Breast epithelium (tissue), 4 donors: ENCODE measurements around the gene PDZD4. TPM values are rescaled to one million over a fixed set of nuclear protein-coding genes. Genes with fewer than 3 reads are reported as not detected.
A peak's percentile ranks its signal among the peaks of the same experiment; 100 is the strongest.

Source experiments
- DNase-seq, 2 donors: peaks; one replicate each; pipeline ENCODE4 v3.0.0-alpha.2; 2019; ENCODE audit warnings: low spot score in 2 of 2
- H3K27ac ChIP-seq, 2 donors: fragments of 200-600 bp; sonication (generic) in 1 of 2; one replicate each; pipeline ENCODE4 v1.5.1; 2016 to 2019; ENCODE audit warnings: mild to moderate bottlenecking in 1 of 2
- H3K27me3 ChIP-seq, 2 donors: fragments of 200-600 bp; sonication (generic) in 1 of 2; one replicate each; pipeline versions ENCODE4 v1.5.1 to v1.6.0; 2017 to 2019; ENCODE audit warnings: control low read depth in 1 of 2, mild to moderate bottlenecking in 1 of 2
- H3K36me3 ChIP-seq: fragments of 200-600 bp; one replicate; pipeline ENCODE4 v1.5.1; 2019
- H3K4me1 ChIP-seq, 2 donors: fragments of 200-600 bp; sonication (generic); one replicate each; pipeline ENCODE4 v1.5.1; 2016 to 2019; ENCODE audit warnings: control low read depth in 1 of 2
- H3K4me3 ChIP-seq, 3 donors: fragments of 200-600 bp; sonication (generic); 1 replicate in 2 of 3; 2 replicates in 1 of 3; pipeline ENCODE4 v1.5.1; 2016 to 2019; ENCODE audit warnings: mild to moderate bottlenecking in 3 of 3, moderate library complexity in 2 of 3
- H3K9me3 ChIP-seq, 2 donors: fragments of 200-600 bp; sonication (generic) in 1 of 2; one replicate each; pipeline ENCODE4 v1.5.1; 2016 to 2019; ENCODE audit warnings: control low read depth in 1 of 2
- POLR2A ChIP-seq: fragments of 450-650 bp; IDR thresholded peaks from one replicate; pipeline ENCODE4 v1.6.1; 2016; ENCODE audit warnings: antibody characterized with exemption, mild to moderate bottlenecking, moderate library complexity
- POLR2AphosphoS5 ChIP-seq, 3 donors: sonication (generic); formaldehyde crosslinking; IDR thresholded peaks; one replicate each; pipeline ENCODE4 v1.6.1; 2017; ENCODE audit warnings: antibody characterized with exemption in 3 of 3
- intact Hi-C: fragments of 100-400 bp; cut with DNase I; formaldehyde crosslinking; loops from one replicate; pipeline ENCODE4 v1.15.1; 2023; ENCODE audit warnings: low total_unique reads
- total RNA-seq, 3 donors: library from RNA; depleted of rRNA; stranded (reverse); fragments of >200 nt; gene quantifications; one replicate each; pipeline ENCODE4 v1.1.0, GENCODE V29; 2016
- TF ChIP-seq, protein P1 (sequence below), 3 donors: fragments of 450-650 bp; IDR thresholded peaks; one replicate each; pipeline ENCODE4 v1.5.1; 2016 to 2017; ENCODE audit warnings: antibody characterized with exemption in 3 of 3, mild to moderate bottlenecking in 3 of 3, moderate library complexity in 3 of 3

Gene PDZD4
- total RNA-seq, 3 donors from 2014 or later = 0.80 to 5.6 (median 2.9) TPM

DNA sequence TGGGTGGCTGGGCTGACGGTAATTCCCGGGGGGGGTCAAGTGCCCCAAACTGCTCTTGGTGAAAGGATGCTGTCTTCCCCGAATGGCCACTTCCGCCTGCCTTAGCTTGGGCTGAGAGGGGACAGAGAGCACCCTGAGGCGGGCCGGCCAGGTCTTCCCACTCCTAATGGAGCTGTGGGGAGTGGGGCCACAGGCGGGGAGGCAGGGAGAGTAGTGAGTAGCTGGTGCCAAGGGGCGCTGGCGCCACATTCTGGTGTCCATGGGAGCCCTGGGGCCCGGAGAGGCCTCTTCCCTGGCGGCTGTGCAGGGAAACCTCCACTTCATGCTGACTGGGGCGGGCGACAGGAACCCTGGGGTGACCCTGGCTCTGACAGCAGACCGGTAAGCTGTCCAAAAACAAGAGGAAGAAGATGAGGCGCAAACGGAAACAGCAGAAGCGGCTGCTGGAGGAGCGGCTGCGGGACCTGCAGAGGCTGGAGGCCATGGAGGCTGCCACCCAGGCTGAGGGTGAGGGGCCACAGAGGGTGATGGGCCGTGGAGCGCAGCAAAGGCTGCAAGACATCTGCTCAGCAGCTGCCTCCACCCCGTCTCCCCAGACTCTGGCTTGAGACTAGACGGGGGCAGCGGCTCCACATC, 46.8 kb downstream of the PDZD4 start:
- intact Hi-C loops = no loop called here
- H3K4me1 ChIP-seq = no peaks in the 10 kb centered on the region
- TF ChIP-seq, protein P1, sequence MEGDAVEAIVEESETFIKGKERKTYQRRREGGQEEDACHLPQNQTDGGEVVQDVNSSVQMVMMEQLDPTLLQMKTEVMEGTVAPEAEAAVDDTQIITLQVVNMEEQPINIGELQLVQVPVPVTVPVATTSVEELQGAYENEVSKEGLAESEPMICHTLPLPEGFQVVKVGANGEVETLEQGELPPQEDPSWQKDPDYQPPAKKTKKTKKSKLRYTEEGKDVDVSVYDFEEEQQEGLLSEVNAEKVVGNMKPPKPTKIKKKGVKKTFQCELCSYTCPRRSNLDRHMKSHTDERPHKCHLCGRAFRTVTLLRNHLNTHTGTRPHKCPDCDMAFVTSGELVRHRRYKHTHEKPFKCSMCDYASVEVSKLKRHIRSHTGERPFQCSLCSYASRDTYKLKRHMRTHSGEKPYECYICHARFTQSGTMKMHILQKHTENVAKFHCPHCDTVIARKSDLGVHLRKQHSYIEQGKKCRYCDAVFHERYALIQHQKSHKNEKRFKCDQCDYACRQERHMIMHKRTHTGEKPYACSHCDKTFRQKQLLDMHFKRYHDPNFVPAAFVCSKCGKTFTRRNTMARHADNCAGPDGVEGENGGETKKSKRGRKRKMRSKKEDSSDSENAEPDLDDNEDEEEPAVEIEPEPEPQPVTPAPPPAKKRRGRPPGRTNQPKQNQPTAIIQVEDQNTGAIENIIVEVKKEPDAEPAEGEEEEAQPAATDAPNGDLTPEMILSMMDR (IDR thresholded peaks at IDR 0.05) = no peak
- TF ChIP-seq POLR2A (no peak), POLR2AphosphoS5 (IDR thresholded peaks at IDR 0.05) (no peak)
- H3K4me3 ChIP-seq = no peak overlapping the region
- H3K9me3 ChIP-seq = no peaks in the 10 kb centered on the region
- peaks cover 0 to 68% of the 10 kb centered on the region in 2 donors for H3K27me3 ChIP-seq
- H3K27ac ChIP-seq = no peak overlapping the region
- DNase-seq = no peak
- no peaks in the 10 kb centered on the region for H3K36me3 ChIP-seq

DNA sequence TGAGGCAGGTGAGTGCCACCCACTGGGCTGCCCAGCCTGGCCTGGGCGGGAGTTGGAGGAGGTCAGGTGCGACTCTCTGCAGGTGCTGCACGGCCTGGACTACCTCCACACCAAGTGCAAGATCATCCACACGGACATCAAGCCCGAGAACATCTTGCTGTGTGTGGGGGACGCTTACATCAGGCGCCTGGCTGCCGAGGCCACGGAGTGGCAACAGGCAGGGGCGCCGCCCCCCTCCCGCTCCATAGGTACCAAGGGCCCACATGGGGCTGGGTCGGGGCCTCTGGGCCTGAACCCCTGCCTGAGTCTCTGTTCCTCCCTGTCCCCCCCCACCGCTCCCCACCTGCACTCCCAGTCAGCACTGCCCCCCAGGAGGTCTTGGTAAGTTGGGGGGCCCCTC, 47.5 kb downstream of the PDZD4 start:
- TF ChIP-seq, protein P1 (IDR thresholded peaks at IDR 0.05) = no peak
- TF ChIP-seq POLR2A (no peak), POLR2AphosphoS5 (IDR thresholded peaks at IDR 0.05) (no peak)
- Histone ChIP-seq H3K9me3 (no peaks in the 10 kb centered on the region), H3K4me1 (no peaks in the 10 kb centered on the region), H3K36me3 (no peaks in the 10 kb centered on the region), H3K4me3 (no peak overlapping the region), H3K27ac (no peak overlapping the region), H3K27me3 (peaks cover 0 to 68% of the 10 kb centered on the region in 2 donors)
- DNase-seq = no peak
- intact Hi-C loops = no loop called here

GRCh38 chrX:153782313-153782712, 48.0 kb downstream of the PDZD4 start:
- Histone ChIP-seq H3K27me3 (peaks cover 0 to 68% of the 10 kb centered on the region in 2 donors), H3K9me3 (no peaks in the 10 kb centered on the region), H3K4me3 (no peak overlapping the region), H3K27ac (no peak overlapping the region), H3K36me3 (no peaks in the 10 kb centered on the region), H3K4me1 (no peaks in the 10 kb centered on the region)
- peak in 1 of 2 donors; percentile 45 for DNase-seq
- TF ChIP-seq, protein P1 (IDR thresholded peaks at IDR 0.05) = no peak
- TF ChIP-seq POLR2AphosphoS5 (IDR thresholded peaks at IDR 0.05) = no peak
- TF ChIP-seq POLR2A = no peak
- intact Hi-C loops = no loop called here

GRCh38 chrX:153781428-153782047, 48.8 kb downstream of the PDZD4 start:
- H3K9me3 ChIP-seq = no peaks in the 10 kb centered on the region
- H3K4me3 ChIP-seq = no peak overlapping the region
- H3K4me1 ChIP-seq = no peaks in the 10 kb centered on the region
- no peak for DNase-seq
- no peaks in the 10 kb centered on the region for H3K36me3 ChIP-seq
- no peak for TF ChIP-seq POLR2A
- TF ChIP-seq POLR2AphosphoS5 (IDR thresholded peaks at IDR 0.05) = no peak
- H3K27ac ChIP-seq = peak overlapping the region; percentile 12 to 33
- peaks cover 0 to 69% of the 10 kb centered on the region in 2 donors for H3K27me3 ChIP-seq
- intact Hi-C loops = no loop called here

GRCh38 chrX:153780678-153781427, 49.5 kb downstream of the PDZD4 start, which contains the start of gene SRPK3:
Gene SRPK3 (plus strand): TSS chrX:153781041. CDS start chrX:153781087, 46 bp downstream.
- H3K27me3 ChIP-seq = peaks cover 0 to 62% of the 10 kb centered on the region in 2 donors
- intact Hi-C loops = no loop called here
- TF ChIP-seq POLR2AphosphoS5 (IDR thresholded peaks at IDR 0.05) (no peak), POLR2A (no peak)
- TF ChIP-seq, protein P1 (IDR thresholded peaks at IDR 0.05) = no peak
- H3K36me3 ChIP-seq = no peaks in the 10 kb centered on the region
- peak within 1 kb of the TSS; percentile 32 to 33 for H3K27ac ChIP-seq
- DNase-seq = no peak
- no peaks in the 10 kb centered on the region for H3K9me3 ChIP-seq
- peak within 1 kb of the TSS in 2 of 3 donors; percentile 9 to 37 for H3K4me3 ChIP-seq
- no peaks in the 10 kb centered on the region for H3K4me1 ChIP-seq
